Gastroesophageal sphincter (tissue), 4 donors: ENCODE data around the gene DUSP14. TPM values are rescaled to one million over a fixed set of nuclear protein-coding genes. Genes with fewer than 3 reads are reported as not detected.

ENCODE experiments used
- ATAC-seq: fragments of 150-250 bp; one replicate; pipeline ENCODE4 v1.9.1; 2016; ENCODE audit warnings: mild to moderate bottlenecking, moderate library complexity
- H3K27ac ChIP-seq, 4 donors: fragments of 200-600 bp; sonication (generic) in 3 of 4; 1 replicate in 3 of 4; 2 replicates in 1 of 4; pipeline ENCODE4 v1.5.1; 2016 to 2019
- H3K27me3 ChIP-seq: fragments of 200-600 bp; sonication (generic); one replicate; pipeline ENCODE4 v1.5.1; 2019
- H3K36me3 ChIP-seq, 2 donors: fragments of 200-600 bp; sonication (generic); one replicate each; pipeline ENCODE4 v1.5.1; 2019; ENCODE audit warnings: control low read depth in 1 of 2
- H3K4me1 ChIP-seq, 3 donors: fragments of 200-600 bp; sonication (generic); 1 replicate in 2 of 3; 2 replicates in 1 of 3; pipeline ENCODE4 v1.5.1; 2016 to 2019; ENCODE audit warnings: control low read depth in 2 of 3
- H3K4me3 ChIP-seq, 2 donors: fragments of 200-600 bp; sonication (generic); one replicate each; pipeline ENCODE4 v1.5.1; 2019; ENCODE audit warnings: mild to moderate bottlenecking in 1 of 2, moderate library complexity in 1 of 2
- H3K9me3 ChIP-seq, 3 donors: fragments of 200-600 bp; sonication (generic); one replicate each; pipeline ENCODE4 v1.5.1; 2017 to 2019; ENCODE audit warnings: control low read depth in 2 of 3
- CTCF ChIP-seq, 4 experiments: fragments of 200-600 bp in 2 of 4; fragments of 450-650 bp in 2 of 4; sonication (generic) in 1 of 4; IDR thresholded peaks; one replicate each; pipeline ENCODE4 v1.5.1; 2017 to 2019; ENCODE audit warnings: antibody characterized with exemption in 4 of 4, mild to moderate bottlenecking in 2 of 4, moderate library complexity in 2 of 4
- EP300 ChIP-seq: sonication (generic); formaldehyde crosslinking; IDR thresholded peaks from one replicate; pipeline ENCODE4 v1.6.1; 2017; ENCODE audit warnings: antibody characterized with exemption, mild to moderate bottlenecking
- POLR2A ChIP-seq, 2 donors: fragments of 450-650 bp; IDR thresholded peaks; one replicate each; pipeline ENCODE4 v1.6.1; 2017; ENCODE audit warnings: antibody characterized with exemption in 2 of 2, mild to moderate bottlenecking in 2 of 2, moderate library complexity in 1 of 2
- POLR2AphosphoS5 ChIP-seq: sonication (generic); formaldehyde crosslinking; IDR thresholded peaks from one replicate; pipeline ENCODE4 v1.6.1; 2017; ENCODE audit warnings: antibody characterized with exemption
- WGBS, 2 donors: methylation state at CpG; one replicate each; pipeline ENCODE4 v1.1.5; 2018; ENCODE audit warnings: low coverage in 1 of 2; 5-methylcytosine and 5-hydroxymethylcytosine counted together
- total RNA-seq, 4 donors: library from RNA; depleted of rRNA; stranded (reverse); fragments of >200 nt; gene quantifications; one replicate each; pipeline ENCODE4 v1.1.0, GENCODE V29; 2016

DUSP14 gene
- total RNA-seq, 4 donors from 2014 or later: 11.8 to 46.0 (median 28.2) TPM

GRCh38 chr17:37513711-37514110 is 24.0 kb downstream of the DUSP14 start:
- H3K36me3 ChIP-seq: peaks cover 2 to 60% of the 10 kb centered on the region in 2 donors

GRCh38 chr17:37516127-37516571 is 26.5 kb downstream of the DUSP14 start:
- Histone ChIP-seq H3K4me3 (no peak overlapping the region), H3K36me3 (peaks cover 2 to 84% of the 10 kb centered on the region in 2 donors), H3K27ac (peak overlapping the region in 2 of 4 donors; percentile 6 to 48), H3K4me1 (peaks cover 0 to 19% (median 0%) of the 10 kb centered on the region in 3 donors), H3K27me3 (no peaks in the 10 kb centered on the region), H3K9me3 (no peaks in the 10 kb centered on the region)
- 44 to 50% methylated on average over 6 of the region's 6 CpGs for WGBS, 2 donors
- TF ChIP-seq POLR2AphosphoS5 (no peak), EP300 (no peak), CTCF (IDR thresholded peaks at IDR 0.05) (no peak), POLR2A (IDR thresholded peaks at IDR 0.05) (no peak)
- no peak for ATAC-seq

More at GRCh38 chr17:37513711-37514110, 24.0 kb downstream of the DUSP14 start:
- peaks cover 0 to 19% (median 0%) of the 10 kb centered on the region in 3 donors for H3K4me1 ChIP-seq
- 80 to 89% methylated on average over 3 to 8 of the region's 10 CpGs for WGBS, 2 donors
- no peaks in the 10 kb centered on the region for H3K27me3 ChIP-seq
- H3K9me3 ChIP-seq: no peaks in the 10 kb centered on the region
- no peak overlapping the region for H3K27ac ChIP-seq
- no peak overlapping the region for H3K4me3 ChIP-seq
- ATAC-seq: no peak
- no peak for TF ChIP-seq POLR2AphosphoS5
- no peak for TF ChIP-seq EP300
- TF ChIP-seq CTCF (IDR thresholded peaks at IDR 0.05): no peak
- TF ChIP-seq POLR2A (IDR thresholded peaks at IDR 0.05): no peak

- no peak overlapping the region for H3K4me3 ChIP-seq
- H3K9me3 ChIP-seq: no peaks in the 10 kb centered on the region
- no peak overlapping the region for H3K27ac ChIP-seq
- WGBS, 2 donors: 72 to 88% methylated on average over 4 of the region's 4 CpGs
- TF ChIP-seq CTCF (IDR thresholded peaks at IDR 0.05) (no peak), POLR2AphosphoS5 (no peak), POLR2A (IDR thresholded peaks at IDR 0.05) (no peak), EP300 (no peak)
- no peak for ATAC-seq
- H3K27me3 ChIP-seq: no peaks in the 10 kb centered on the region
- peaks cover 2 to 90% of the 10 kb centered on the region in 2 donors for H3K36me3 ChIP-seq
- peaks cover 0 to 19% (median 0%) of the 10 kb centered on the region in 3 donors for H3K4me1 ChIP-seq
Measured at GRCh38 chr17:37517881-37518280, 28.2 kb downstream of the DUSP14 start.

GRCh38 chr17:37518826-37519225 is 29.1 kb downstream of the DUSP14 start:
- H3K27ac ChIP-seq: no peak overlapping the region
- TF ChIP-seq EP300 (no peak), CTCF (IDR thresholded peaks at IDR 0.05) (no peak), POLR2AphosphoS5 (no peak), POLR2A (IDR thresholded peaks at IDR 0.05) (no peak)
- no peaks in the 10 kb centered on the region for H3K27me3 ChIP-seq
- no peak overlapping the region for H3K4me3 ChIP-seq
- 31 to 90% methylated on average over 3 to 4 of the region's 8 CpGs for WGBS, 2 donors
- peaks cover 0 to 19% (median 0%) of the 10 kb centered on the region in 3 donors for H3K4me1 ChIP-seq
- peaks cover 2 to 90% of the 10 kb centered on the region in 2 donors for H3K36me3 ChIP-seq
- no peaks in the 10 kb centered on the region for H3K9me3 ChIP-seq
- no peak for ATAC-seq

GRCh38 chr17:37519251-37519985 is 29.7 kb downstream of the DUSP14 start:
- no peaks in the 10 kb centered on the region for H3K9me3 ChIP-seq
- peaks cover 2 to 92% of the 10 kb centered on the region in 2 donors for H3K36me3 ChIP-seq
- 80 to 82% methylated on average over 4 to 5 of the region's 5 CpGs for WGBS, 2 donors
- no peak overlapping the region for H3K27ac ChIP-seq
- H3K4me1 ChIP-seq: peaks cover 0 to 19% (median 0%) of the 10 kb centered on the region in 3 donors
- H3K27me3 ChIP-seq: no peaks in the 10 kb centered on the region
- H3K4me3 ChIP-seq: no peak overlapping the region
- no peak for ATAC-seq
- no peak for TF ChIP-seq POLR2A (IDR thresholded peaks at IDR 0.05)
- no peak for TF ChIP-seq EP300
- TF ChIP-seq POLR2AphosphoS5: no peak
- no peak for TF ChIP-seq CTCF (IDR thresholded peaks at IDR 0.05)
